DND-41 (cell line): Measurements from ENCODE around the gene ZNF471.

Source experiments
- ATAC-seq: fragments of 200-7000 bp; cut with Tn5 transposase; 3 replicates; pipeline ENCODE4 v1.9.1; 2021; ENCODE audit warnings: low read depth; ENCODE audit not compliant: insufficient read depth
- DNase-seq: peaks from one replicate; pipeline ENCODE4 v3.0.0-alpha.2; 2020
- H2AFZ ChIP-seq: 2 replicates; pipeline ENCODE4 v1.6.0; 2012; ENCODE audit warnings: low read depth, low read length
- H3K27ac ChIP-seq: 2 replicates; pipeline ENCODE4 v1.5.1; 2012; ENCODE audit warnings: low read length, inconsistent platforms
- H3K27me3 ChIP-seq: fragments of 200-600 bp; sonication (generic); 2 replicates; pipeline ENCODE4 v1.6.0; 2012; ENCODE audit warnings: low read length, mild to moderate bottlenecking, inconsistent platforms; ENCODE audit not compliant: insufficient read depth, poor library complexity
- H3K36me3 ChIP-seq: 2 replicates; pipeline ENCODE4 v1.5.1; 2012; ENCODE audit warnings: low read length, inconsistent platforms; ENCODE audit not compliant: insufficient read depth
- H3K4me1 ChIP-seq: 2 replicates; pipeline ENCODE4 v1.5.1; 2012; ENCODE audit warnings: mild to moderate bottlenecking, low read length; ENCODE audit not compliant: insufficient read depth
- H3K4me2 ChIP-seq: 2 replicates; pipeline ENCODE4 v1.6.0; 2012; ENCODE audit warnings: mild to moderate bottlenecking, moderate library complexity, low read length, inconsistent platforms; ENCODE audit not compliant: insufficient read depth
- H3K4me3 ChIP-seq, 2 experiments: fragments of 200-600 bp in 1 of 2; shearing (Covaris generic) in 1 of 2; 2 replicates each; pipeline ENCODE4 v1.5.1; 2012 to 2016; ENCODE audit warnings: inconsistent platforms in 2 of 2, low read length in 2 of 2, mild to moderate bottlenecking in 2 of 2, low read depth in 1 of 2, moderate library complexity in 1 of 2
- H3K79me2 ChIP-seq: 2 replicates; pipeline ENCODE4 v1.6.0; 2012; ENCODE audit warnings: low read length, inconsistent platforms; ENCODE audit not compliant: insufficient read depth
- H3K9ac ChIP-seq: 2 replicates; pipeline ENCODE4 v1.6.0; 2012; ENCODE audit warnings: low read depth, mild to moderate bottlenecking, inconsistent platforms, low read length, moderate library complexity
- H3K9me3 ChIP-seq: 2 replicates; pipeline ENCODE4 v1.5.1; 2012; ENCODE audit warnings: low read length, moderate library complexity, mild to moderate bottlenecking, inconsistent platforms; ENCODE audit not compliant: insufficient read depth, severe bottlenecking
- H4K20me1 ChIP-seq: 2 replicates; pipeline ENCODE4 v1.6.0; 2012; ENCODE audit warnings: low read length; ENCODE audit not compliant: insufficient read depth
- EZH2 ChIP-seq: IDR thresholded peaks from 3 replicates; pipeline ENCODE4 v1.6.1; 2012; ENCODE audit warnings: borderline replicate concordance, low read depth, mild to moderate bottlenecking, moderate library complexity, low read length, inconsistent platforms; ENCODE audit not compliant: severe bottlenecking
- TF ChIP-seq, protein P1 (sequence below): IDR thresholded peaks from 2 replicates; pipeline ENCODE4 v1.5.1; 2012; ENCODE audit warnings: borderline replicate concordance, low read length, moderate library complexity, mild to moderate bottlenecking; ENCODE audit not compliant: poor library complexity, severe bottlenecking; ENCODE audit errors: extremely low read depth

The ZNF471 gene

DNA sequence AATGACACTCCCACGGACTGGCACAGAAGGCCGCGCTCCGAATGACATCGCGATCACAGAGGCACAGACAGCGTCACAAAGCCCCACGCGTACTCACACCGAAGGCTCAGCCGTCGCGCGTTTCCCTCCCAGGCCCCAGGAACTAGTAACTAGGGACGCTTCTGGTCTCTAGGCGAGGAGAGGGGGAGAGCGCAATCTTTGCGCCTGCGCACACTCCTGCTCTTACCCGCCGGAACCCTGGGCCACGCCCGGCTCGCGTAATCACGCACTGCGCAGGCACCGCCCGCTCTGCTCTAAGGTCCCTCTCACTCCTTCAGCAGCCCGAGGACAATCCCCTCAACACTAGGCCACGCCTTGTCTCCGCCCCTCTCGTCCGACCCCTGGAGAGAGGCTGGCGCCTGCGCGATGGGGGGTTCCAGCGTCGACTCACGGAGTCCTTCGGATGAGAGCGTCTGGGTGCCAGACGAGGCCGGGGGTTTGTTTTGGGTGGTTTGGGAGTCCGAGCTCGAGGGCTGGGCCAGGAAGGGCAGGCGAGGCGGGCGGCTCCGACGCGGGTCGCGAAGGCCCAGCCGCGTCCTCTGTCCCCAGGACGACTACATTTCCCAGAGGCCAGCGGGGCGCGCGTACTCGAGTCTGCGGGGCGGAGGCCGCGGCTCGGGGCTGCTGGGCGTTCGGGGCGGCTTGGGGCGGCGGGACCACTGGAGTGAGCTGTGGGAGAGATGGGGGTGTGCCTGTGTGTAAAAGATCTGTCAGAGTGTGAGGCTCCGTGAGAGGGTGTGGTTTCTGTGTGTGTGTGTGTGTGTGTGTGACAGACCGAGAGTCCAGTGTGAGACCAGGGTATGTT is at the start of gene ZNF471:
Gene ZNF471 (plus strand): TSS at position 410 of the 844 bp plus-strand sequence. CDS start 3,717 bp downstream, outside the sequence.
- TF ChIP-seq, protein P1, sequence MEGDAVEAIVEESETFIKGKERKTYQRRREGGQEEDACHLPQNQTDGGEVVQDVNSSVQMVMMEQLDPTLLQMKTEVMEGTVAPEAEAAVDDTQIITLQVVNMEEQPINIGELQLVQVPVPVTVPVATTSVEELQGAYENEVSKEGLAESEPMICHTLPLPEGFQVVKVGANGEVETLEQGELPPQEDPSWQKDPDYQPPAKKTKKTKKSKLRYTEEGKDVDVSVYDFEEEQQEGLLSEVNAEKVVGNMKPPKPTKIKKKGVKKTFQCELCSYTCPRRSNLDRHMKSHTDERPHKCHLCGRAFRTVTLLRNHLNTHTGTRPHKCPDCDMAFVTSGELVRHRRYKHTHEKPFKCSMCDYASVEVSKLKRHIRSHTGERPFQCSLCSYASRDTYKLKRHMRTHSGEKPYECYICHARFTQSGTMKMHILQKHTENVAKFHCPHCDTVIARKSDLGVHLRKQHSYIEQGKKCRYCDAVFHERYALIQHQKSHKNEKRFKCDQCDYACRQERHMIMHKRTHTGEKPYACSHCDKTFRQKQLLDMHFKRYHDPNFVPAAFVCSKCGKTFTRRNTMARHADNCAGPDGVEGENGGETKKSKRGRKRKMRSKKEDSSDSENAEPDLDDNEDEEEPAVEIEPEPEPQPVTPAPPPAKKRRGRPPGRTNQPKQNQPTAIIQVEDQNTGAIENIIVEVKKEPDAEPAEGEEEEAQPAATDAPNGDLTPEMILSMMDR = no peak
- TF ChIP-seq EZH2 = no peak
- Histone ChIP-seq H3K9ac (peak within 1 kb of the TSS; percentile 54), H3K4me3 (peak within 1 kb of the TSS; percentile 19 to 63; a peak in 3 of 4 replicates), H3K36me3 (no peaks in the 10 kb centered on the region), H3K9me3 (no peaks in the 10 kb centered on the region), H3K27ac (peak within 1 kb of the TSS; percentile 74), H3K4me1 (peaks cover 13% of the 10 kb centered on the region), H3K27me3 (no peaks in the 10 kb centered on the region), H4K20me1 (no peaks in the 10 kb centered on the region), H2AFZ (peak within 1 kb of the TSS; percentile 79), H3K4me2 (peak within 1 kb of the TSS; percentile 71), H3K79me2 (no peaks in the 10 kb centered on the region)
- ATAC-seq = peak; percentile 99
- DNase-seq = peak; percentile 95

DNA sequence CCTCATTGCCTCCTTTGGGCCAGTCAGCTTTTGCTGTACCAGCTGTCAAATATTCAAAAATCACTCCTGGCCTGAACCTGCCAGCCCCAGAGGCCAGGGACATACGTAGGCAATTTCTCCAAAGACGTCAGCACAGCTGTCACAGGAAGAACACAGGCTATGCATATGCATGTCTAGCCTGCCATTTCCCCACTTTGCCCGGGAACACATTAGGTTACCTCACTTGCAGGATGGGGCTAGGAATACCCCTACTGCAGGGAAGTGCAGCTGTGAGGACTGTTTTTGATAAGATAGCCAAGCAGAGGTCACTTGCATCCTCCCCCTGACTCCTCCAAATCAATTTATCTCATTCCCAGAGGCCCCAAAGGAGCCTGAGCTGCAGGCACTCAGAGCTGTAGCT is 33.3 kb upstream of the ZNF471 start:
- H3K4me1 ChIP-seq = peaks cover 23% of the 10 kb centered on the region
- no peak overlapping the region for H2AFZ ChIP-seq
- H3K27me3 ChIP-seq = no peaks in the 10 kb centered on the region
- DNase-seq (no peak), ATAC-seq (no peak)
- no peak overlapping the region for H3K4me2 ChIP-seq
- H3K9me3 ChIP-seq = no peaks in the 10 kb centered on the region
- peaks cover 12% of the 10 kb centered on the region; the same call in 1 of the 2 replicates for H3K36me3 ChIP-seq
- H3K4me3 ChIP-seq = no peak overlapping the region
- no peak overlapping the region for H3K27ac ChIP-seq
- TF ChIP-seq, protein P1 = no peak
- TF ChIP-seq EZH2 = no peak
- no peaks in the 10 kb centered on the region for H4K20me1 ChIP-seq
- no peak overlapping the region for H3K9ac ChIP-seq
- H3K79me2 ChIP-seq = peaks cover 21% of the 10 kb centered on the region

DNA sequence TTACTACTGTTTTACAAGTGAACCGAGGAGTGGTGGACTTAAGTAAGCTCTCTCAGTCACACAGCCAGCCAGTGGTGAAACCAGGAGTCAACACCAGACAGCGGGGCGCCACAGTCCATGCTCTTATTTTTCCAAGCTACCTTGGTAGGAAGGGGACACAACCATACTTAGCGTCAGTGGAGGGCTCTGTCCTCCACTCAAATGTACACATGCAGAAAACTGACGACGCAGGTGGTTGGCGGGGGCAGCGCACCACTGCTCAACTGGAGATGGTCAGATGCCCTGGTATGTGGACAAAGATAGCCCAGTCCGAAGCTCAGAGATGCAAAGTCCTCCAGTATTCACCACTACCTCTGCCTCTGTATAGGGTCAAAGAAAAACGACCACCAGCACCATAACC is 31.6 kb upstream of the ZNF471 start:
- Histone ChIP-seq H3K4me2 (peak overlapping the region; percentile 95), H3K4me3 (peak overlapping the region; percentile 42 to 87; a peak in 3 of 4 replicates), H3K9ac (peak overlapping the region; percentile 67; the same call in 1 of the 2 replicates), H3K4me1 (peaks cover 27% of the 10 kb centered on the region), H3K27ac (0 out of 2 replicates have a peak overlapping the region, but pooled peaks have one; percentile 21), H3K79me2 (peaks cover 37% of the 10 kb centered on the region), H3K36me3 (peaks cover 12% of the 10 kb centered on the region; the same call in 1 of the 2 replicates), H2AFZ (no peak overlapping the region), H3K9me3 (no peaks in the 10 kb centered on the region), H4K20me1 (no peaks in the 10 kb centered on the region), H3K27me3 (no peaks in the 10 kb centered on the region)
- no peak for ATAC-seq
- DNase-seq = no peak
- TF ChIP-seq, protein P1 = no peak
